ENCODE data around the gene SOX8.

The SOX8 gene

DNA sequence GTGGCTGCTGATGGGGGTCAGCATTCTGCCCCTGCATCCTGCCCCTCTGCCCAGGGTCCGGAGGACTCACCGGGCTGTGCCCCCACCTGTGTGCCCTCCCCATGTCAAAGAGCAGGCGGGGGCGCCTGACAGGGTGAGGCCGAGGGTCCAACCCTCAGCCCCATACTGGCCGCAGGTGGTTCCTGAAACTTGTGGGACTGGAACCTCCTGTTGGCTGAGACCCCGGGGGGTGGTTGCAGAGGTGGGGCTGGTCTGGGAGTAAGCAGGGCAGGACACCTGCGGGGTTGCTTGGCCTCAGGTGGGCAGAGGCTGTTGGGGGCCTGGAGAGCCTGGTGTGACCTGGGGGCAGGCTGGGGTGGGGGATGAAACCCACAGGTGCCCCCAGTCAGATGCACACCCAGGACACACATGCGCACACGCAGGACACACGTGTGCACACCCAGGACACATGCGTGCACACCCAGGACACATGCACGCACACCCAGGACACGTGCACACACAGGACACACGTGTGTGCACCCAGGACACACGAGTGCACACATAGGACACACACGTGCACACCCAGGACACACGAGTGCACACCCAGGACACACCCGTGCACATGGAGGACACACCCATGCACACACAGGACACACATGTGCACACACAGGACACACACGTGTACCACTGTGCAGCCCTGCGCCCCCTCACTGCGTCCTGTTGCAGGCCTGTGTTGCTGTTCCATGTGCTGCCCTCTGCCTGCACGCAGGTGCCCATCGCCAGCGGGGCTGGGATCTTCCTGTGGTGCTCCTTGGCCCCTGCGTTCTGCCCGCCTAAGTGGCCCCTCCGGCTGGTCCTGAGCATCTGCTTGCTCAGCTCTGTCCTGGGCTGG, 31.4 kb downstream of the SOX8 start:
- H3K4me3 ChIP-seq (ENCODE audit: low read depth, low read length), result no peak overlapping the region
- TF ChIP-seq, protein P1, sequence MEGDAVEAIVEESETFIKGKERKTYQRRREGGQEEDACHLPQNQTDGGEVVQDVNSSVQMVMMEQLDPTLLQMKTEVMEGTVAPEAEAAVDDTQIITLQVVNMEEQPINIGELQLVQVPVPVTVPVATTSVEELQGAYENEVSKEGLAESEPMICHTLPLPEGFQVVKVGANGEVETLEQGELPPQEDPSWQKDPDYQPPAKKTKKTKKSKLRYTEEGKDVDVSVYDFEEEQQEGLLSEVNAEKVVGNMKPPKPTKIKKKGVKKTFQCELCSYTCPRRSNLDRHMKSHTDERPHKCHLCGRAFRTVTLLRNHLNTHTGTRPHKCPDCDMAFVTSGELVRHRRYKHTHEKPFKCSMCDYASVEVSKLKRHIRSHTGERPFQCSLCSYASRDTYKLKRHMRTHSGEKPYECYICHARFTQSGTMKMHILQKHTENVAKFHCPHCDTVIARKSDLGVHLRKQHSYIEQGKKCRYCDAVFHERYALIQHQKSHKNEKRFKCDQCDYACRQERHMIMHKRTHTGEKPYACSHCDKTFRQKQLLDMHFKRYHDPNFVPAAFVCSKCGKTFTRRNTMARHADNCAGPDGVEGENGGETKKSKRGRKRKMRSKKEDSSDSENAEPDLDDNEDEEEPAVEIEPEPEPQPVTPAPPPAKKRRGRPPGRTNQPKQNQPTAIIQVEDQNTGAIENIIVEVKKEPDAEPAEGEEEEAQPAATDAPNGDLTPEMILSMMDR (IDR thresholded peaks at IDR 0.05; ENCODE audit: low read depth, low read length), result no peak

DNA sequence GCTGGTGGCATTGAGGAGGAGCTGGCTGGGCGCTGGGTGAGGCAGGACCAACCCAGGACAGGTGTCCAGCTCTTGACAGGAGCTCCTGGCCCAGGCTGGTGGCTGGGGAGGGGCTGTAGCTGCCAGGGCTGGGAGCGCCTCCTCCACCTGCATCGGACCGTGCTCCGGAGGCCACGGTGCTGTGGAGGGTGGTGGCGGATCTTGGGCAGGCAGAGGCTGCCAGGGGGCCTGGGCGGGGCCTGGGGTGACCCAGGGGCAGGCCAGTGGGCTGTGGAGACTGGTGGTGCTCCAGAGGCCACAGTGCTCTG, 32.0 kb downstream of the SOX8 start:
- H3K4me3 ChIP-seq (ENCODE audit: low read depth, low read length), result no peak overlapping the region
- TF ChIP-seq, protein P1 (IDR thresholded peaks at IDR 0.05; ENCODE audit: low read depth, low read length), result no peak

DNA sequence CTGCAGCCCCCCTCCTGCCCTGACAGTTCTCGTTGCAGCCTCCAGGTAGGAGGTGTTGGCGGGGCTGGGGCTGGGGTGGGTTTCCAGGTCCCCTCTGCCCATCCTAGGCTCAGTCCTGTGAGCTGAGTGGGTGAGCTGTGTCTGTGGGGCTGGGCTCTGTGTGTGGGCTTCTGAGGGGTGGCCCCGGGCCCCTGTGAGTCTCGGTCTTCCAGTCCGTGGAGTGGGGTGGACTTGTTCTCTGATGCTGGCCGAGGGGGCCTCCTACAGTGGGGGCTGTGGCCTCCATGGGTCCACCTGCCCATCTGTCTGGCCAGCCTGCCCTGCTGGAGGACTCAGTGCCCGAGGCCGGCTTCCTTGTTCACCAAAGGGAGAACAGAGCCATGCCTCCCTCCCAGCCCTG, 32.7 kb downstream of the SOX8 start:
- H3K4me3 ChIP-seq (ENCODE audit: low read depth, low read length), result no peak overlapping the region
- TF ChIP-seq, protein P1 (IDR thresholded peaks at IDR 0.05; ENCODE audit: low read depth, low read length), result no peak

DNA sequence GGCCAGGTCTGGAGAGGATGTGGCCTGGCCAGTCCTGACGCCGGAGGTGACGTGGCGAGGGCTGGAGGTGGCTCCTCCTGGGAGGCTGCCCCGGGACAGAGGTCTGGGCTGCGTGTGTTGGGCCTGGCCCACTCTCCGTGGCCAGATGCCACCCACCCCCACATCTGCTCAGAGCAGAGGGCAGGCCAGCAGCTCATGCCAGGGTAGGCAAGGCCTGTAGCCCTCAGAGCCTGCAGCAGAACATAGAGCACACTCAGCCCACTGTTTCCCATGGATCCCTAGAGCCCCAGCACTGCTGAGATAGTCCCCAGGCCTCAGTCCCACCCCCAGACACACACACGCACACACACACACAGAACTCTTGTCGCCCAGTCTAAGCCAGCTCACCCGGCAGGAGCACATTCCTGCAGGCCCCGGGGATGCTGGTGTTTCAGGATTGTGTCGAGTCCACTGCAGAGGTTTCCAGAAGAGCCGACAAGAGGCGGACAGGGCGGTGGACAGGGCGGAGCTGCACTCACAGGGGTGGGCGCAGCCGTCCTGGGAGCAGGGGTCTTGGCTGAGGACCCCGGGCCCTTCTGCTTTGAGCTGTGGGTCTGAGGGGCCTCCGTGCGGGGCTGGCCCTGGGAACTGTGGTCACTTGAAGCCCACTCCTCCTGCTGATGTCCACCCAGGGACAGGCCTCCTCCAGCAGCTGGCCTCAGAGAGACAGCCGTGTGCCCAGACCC, 33.4 kb downstream of the SOX8 start:
- TF ChIP-seq, protein P1 (IDR thresholded peaks at IDR 0.05; ENCODE audit: low read depth, low read length), result no peak

DNA sequence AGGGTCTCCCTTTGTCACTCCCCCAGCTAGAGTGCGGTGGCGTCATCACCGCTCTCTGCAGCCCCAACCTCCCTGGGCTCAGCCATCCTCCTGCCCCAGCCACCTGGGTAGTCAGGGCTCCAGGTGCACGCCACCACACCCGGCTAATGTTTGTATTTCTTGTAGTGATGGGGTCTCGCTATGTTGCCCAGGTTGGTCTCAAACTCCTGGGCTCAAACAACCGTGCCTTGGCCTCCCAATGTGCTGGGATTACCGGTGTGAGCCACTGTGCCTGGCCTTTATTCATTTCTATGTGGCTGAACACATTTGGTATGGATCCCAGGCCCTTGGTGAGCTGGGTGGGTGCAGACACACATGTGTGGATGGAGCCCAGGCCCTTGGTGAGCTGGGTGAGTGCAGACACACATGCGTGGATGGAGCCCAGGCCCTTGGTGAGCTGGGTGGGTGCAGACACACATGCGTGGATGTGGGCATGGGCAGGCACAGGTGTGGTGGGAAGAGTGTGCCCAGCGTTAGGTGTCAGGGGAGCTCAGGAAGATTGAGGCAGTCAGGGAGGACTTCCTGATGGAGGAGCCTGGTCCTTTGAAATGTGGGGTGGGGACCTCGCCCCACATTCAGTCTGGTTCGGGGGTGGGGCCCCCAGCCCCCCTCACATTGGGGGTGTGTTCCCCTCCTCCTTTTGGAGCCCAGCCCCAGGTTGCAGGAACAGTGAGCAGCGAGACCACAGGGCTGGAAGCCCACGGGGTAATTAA, 37.1 kb downstream of the SOX8 start:
- TF ChIP-seq, protein P1 (IDR thresholded peaks at IDR 0.05; ENCODE audit: low read depth, low read length), result no peak
- H3K4me3 ChIP-seq (ENCODE audit: low read depth, low read length), result no peak overlapping the region

More for the DNA sequence above, 33.4 kb downstream of the SOX8 start:
- no peak overlapping the region for H3K4me3 ChIP-seq (ENCODE audit: low read depth, low read length)

DNA sequence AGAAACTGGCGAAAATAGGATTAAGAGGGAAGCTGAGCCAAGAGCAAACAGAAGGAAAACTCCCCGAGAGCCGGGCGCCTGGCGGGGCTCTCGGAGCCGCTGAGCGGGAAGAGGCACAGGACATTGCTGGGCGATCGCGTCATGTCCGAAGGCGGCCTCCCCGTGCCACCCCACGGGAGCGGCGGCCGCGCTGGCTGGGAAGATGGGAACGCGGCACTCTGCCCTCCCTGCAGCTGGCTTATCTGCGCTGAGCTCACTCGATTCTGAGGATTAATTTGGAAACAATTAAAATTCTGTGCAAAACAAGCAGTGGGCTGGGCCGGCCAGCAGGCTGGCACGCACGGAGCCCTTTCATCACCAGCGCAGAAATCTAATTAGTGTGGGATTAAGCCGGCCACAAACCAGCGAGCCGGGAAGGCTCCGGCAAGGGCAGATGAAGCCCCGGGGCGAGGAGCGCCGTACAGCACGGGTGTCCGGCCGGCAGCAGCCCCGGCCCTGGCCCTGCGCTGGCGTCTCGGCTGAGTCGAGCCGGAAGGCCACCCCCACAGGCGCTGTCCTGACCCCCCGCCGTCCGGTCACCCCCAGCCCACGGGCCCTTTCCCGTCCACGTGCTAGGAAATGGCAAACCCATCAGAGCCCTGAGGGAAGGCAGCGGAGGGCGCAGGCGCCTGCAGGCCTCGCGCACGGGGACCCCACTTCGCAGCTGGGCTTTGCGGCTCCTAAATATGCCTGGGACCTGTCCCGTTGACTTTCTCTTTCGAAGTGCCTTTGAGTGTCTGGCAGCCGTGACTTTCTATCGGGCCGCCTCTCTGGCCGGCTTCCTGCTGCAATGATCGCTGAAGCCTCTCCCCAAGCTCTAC, 37.9 kb downstream of the SOX8 start:
- TF ChIP-seq, protein P1 (IDR thresholded peaks at IDR 0.05; ENCODE audit: low read depth, low read length), result no peak
- H3K4me3 ChIP-seq (ENCODE audit: low read depth, low read length), result no peak overlapping the region

Measured in WI38 (cell line).